Measurements from ENCODE around the gene GMDS. TPM values are rescaled to one million over a fixed set of nuclear protein-coding genes. Genes with fewer than 3 reads are reported as not detected.
"Not testable (repeated sequence)": the region's sequence is repeated elsewhere in the genome, so short reads cannot be mapped to it uniquely, and the experiment has no call there.

Gene GMDS
- total and polyA plus RNA-seq, 2 experiments from 2014 or later, result 6.3 to 17.7 TPM

DNA sequence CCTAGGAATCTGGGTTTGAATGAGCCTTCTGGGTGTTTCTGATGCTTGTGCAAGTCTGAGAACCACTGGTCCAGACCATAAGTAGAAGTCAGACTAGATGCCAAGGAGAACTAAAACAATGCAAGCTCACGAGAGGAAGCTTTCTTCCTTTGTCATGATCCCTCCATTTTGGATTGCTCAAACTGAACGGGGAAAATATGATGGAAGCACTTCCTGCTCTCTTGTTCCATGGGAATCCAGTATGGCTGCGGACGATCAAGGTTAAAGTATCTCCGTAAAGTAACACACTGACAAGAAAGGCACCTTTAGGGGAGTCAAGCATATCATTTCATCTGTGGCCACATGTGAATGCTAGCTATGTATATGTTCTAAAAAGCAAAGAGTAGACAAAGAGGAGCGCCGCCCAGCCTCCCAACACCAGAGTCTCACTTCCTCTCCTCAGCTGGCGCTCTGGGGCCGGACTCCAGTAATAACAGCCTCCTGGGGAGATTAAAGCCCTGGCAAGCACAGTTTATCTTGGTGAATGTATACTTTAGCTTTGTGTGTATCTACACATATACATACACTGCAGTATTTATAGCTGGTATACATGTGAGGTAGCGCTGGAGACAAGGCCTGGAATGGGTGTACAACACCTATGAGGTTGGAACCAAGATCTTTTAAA lies 547.6 kb downstream of the GMDS start:
- no peaks in the 10 kb centered on the region for H3K36me3 ChIP-seq
- TF ChIP-seq, protein P1, sequence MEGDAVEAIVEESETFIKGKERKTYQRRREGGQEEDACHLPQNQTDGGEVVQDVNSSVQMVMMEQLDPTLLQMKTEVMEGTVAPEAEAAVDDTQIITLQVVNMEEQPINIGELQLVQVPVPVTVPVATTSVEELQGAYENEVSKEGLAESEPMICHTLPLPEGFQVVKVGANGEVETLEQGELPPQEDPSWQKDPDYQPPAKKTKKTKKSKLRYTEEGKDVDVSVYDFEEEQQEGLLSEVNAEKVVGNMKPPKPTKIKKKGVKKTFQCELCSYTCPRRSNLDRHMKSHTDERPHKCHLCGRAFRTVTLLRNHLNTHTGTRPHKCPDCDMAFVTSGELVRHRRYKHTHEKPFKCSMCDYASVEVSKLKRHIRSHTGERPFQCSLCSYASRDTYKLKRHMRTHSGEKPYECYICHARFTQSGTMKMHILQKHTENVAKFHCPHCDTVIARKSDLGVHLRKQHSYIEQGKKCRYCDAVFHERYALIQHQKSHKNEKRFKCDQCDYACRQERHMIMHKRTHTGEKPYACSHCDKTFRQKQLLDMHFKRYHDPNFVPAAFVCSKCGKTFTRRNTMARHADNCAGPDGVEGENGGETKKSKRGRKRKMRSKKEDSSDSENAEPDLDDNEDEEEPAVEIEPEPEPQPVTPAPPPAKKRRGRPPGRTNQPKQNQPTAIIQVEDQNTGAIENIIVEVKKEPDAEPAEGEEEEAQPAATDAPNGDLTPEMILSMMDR (IDR thresholded peaks at IDR 0.05; ENCODE audit: low read depth, low read length), result no peak
- peaks cover 2% of the 10 kb centered on the region for H3K4me1 ChIP-seq (ENCODE audit: low read depth)
- no peaks in the 10 kb centered on the region for H3K27me3 ChIP-seq
- H3K27ac ChIP-seq, result no peak overlapping the region
- H3K9me3 ChIP-seq (ENCODE audit: low read depth), result no peaks in the 10 kb centered on the region
- DNase-seq (ENCODE audit: low read depth in 1 of 2, low spot score in 1 of 2), result no peak
- H3K4me3 ChIP-seq, result no peak overlapping the region

DNA sequence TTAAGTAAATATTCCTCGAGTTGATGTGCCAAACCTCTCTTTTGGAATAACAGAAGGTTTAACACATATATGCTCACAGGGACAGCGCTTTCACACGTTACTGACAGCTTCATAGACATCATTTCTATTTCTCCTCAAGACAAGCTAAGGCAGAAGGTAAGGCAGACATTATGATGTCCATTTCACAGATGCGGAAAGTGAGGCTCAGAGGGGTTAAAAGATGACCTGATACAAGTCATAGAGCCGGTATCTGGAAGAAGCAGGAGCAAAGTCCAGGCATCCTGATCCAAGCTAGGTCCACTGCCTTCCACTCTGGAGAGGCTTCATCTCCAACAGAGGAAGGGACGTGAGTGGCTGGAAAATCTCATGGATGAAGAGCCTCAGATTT lies 548.9 kb downstream of the GMDS start:
- no peak for DNase-seq (ENCODE audit: low read depth in 1 of 2, low spot score in 1 of 2)
- Histone ChIP-seq H3K9me3 (ENCODE audit: low read depth) (no peaks in the 10 kb centered on the region), H3K27ac (no peak overlapping the region)

DNA sequence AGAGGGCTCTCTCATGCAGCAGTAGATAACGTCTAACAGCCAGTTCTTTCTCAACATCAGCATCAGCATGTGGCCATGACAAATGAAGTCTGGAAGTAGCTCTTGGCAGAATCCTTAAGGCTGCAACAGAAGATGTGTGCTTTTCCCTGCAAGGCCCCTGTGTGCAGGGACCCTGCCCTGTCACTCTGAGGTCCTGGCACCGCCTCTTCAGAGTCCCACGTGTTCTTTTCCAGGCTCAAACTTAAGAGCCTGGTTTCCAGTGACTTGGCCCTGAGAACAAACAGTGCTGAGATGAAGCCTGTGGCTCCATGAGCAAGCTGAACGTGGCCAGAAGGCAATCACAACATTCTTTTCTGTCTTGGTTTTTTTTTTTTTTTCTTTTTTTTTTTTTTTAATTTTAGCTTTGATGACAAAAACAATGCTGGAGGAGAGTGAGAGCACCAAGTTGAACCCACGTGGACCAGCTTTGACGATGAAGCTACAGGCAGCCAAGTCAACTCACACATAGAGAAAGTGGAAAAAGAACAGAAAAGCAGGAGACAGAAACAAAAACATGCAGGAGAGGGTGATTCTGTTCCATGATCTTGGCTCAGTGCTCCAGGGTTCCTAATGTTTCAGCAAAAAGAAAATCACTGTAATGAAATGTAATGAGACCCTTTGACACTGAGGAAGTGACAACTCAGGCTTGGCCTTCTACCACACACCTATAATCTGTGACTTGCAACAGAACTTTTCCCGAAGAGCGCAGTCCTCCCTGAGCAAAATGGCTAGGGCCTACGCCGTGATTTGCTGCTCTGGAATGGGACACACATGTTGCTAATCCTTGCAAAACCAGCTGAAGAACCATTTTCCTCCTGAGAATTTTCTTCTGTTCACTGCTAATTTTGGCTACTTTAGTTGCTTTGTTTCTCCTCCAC lies 549.6 kb downstream of the GMDS start:
- TF ChIP-seq, protein P1 (IDR thresholded peaks at IDR 0.05; ENCODE audit: low read depth, low read length), result no peak
- peak in 1 of 2 donors; percentile 43 for DNase-seq (ENCODE audit: low read depth in 1 of 2, low spot score in 1 of 2)
- H3K9me3 ChIP-seq (ENCODE audit: low read depth), result no peaks in the 10 kb centered on the region
- H3K36me3 ChIP-seq, result no peaks in the 10 kb centered on the region
- H3K27me3 ChIP-seq, result no peaks in the 10 kb centered on the region
- H3K4me3 ChIP-seq, result no peak overlapping the region
- H3K4me1 ChIP-seq (ENCODE audit: low read depth), result no peaks in the 10 kb centered on the region
- no peak overlapping the region for H3K27ac ChIP-seq

More for the DNA sequence above, 548.9 kb downstream of the GMDS start:
- H3K4me3 ChIP-seq, result no peak overlapping the region
- H3K4me1 ChIP-seq (ENCODE audit: low read depth), result no peaks in the 10 kb centered on the region
- TF ChIP-seq, protein P1 (IDR thresholded peaks at IDR 0.05; ENCODE audit: low read depth, low read length), result no peak
- H3K36me3 ChIP-seq, result no peaks in the 10 kb centered on the region
- H3K27me3 ChIP-seq, result no peaks in the 10 kb centered on the region

DNA sequence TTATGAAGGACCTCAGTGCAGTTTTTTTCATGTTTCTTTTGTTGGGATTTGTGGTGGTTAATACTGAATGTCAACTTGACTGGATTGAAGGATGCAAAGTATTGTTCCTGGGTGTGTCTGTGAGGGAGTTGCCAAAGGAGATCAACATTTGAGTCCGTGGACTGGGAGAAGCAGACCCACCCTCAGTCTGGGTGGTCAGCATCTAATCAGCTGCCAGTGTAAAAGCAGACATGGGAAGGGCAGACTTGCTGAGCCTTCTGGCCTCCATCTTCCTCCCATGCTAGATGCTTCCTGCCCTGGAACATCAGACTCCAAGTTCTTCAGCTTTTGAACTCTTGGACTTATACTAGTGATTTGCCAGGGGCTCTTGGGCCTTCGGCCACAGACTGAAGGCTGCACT lies 553.6 kb downstream of the GMDS start:
- not testable (repeated sequence) for H3K36me3 ChIP-seq; H3K4me3 ChIP-seq; DNase-seq (ENCODE audit: low read depth in 1 of 2, low spot score in 1 of 2); H3K4me1 ChIP-seq (ENCODE audit: low read depth); H3K27me3 ChIP-seq; H3K27ac ChIP-seq; H3K9me3 ChIP-seq (ENCODE audit: low read depth)

- H3K4me3 ChIP-seq; H3K4me1 ChIP-seq (ENCODE audit: low read depth); H3K9me3 ChIP-seq (ENCODE audit: low read depth); H3K27ac ChIP-seq; DNase-seq (ENCODE audit: low read depth in 1 of 2, low spot score in 1 of 2); H3K27me3 ChIP-seq; H3K36me3 ChIP-seq: not testable (repeated sequence)
Observed at GRCh38 chr6:1690656-1691055, 554.7 kb downstream of the GMDS start.

DNA sequence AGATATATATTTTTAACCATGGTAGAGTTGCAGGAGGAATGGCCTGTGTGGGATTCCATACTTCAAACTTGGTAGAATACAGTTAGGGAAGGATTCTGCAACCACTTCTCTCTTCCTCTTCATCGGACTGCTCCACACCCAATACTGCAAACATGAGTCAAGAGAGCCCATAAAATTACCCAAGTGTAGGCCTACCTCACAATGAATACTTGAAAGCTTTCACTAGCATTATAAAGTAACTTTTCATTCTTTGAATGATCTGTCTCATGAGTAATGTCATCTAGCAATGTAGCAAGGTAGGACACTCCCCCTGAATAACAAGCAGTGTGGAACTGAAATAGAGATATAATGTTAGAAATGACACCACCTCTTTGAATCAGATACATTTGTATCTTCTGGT lies 556.3 kb downstream of the GMDS start:
- Histone ChIP-seq H3K4me1 (ENCODE audit: low read depth) (no peaks in the 10 kb centered on the region), H3K27ac (no peak overlapping the region), H3K36me3 (no peaks in the 10 kb centered on the region), H3K4me3 (no peak overlapping the region), H3K9me3 (ENCODE audit: low read depth) (no peaks in the 10 kb centered on the region), H3K27me3 (peaks cover 3% of the 10 kb centered on the region)
- TF ChIP-seq, protein P1 (IDR thresholded peaks at IDR 0.05; ENCODE audit: low read depth, low read length), result no peak
- no peak for DNase-seq (ENCODE audit: low read depth in 1 of 2, low spot score in 1 of 2)
